Skeletal muscle cell (primary cell): ENCODE data around the gene C6orf58.

Source experiments
- DNase-seq: peaks from one replicate; pipeline ENCODE4 v3.0.0-alpha.2; 2010; ENCODE audit warnings: low read depth
- H3K4me3 ChIP-seq: 2 replicates; pipeline ENCODE4 v1.5.1; 2011; ENCODE audit warnings: low read depth, mild to moderate bottlenecking, control low read depth, low read length, moderate library complexity

The C6orf58 gene

DNA sequence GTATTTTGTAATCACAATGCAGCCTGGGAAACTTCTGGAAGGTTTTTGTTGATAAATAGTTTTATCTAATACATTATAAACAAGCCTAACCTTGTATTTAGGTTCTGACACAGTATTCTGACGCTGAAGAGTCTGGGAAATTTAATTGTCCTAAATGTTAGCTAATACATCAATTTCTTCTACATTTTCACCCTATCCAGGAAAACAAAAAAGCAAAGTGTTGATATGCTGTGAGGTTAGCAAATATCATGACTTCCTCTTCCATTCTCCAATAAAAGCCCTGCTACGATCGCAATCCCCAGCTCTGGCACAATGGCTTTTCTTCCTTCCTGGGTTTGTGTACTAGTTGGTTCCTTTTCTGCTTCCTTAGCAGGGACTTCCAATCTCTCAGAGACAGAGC, at the start of gene C6orf58:
Gene C6orf58 (plus strand): TSS at position 301 of the 400 bp plus-strand sequence. CDS start 12 bp downstream, at position 313.
- no peak for DNase-seq
- no peak within 1 kb of the TSS for H3K4me3 ChIP-seq

DNA sequence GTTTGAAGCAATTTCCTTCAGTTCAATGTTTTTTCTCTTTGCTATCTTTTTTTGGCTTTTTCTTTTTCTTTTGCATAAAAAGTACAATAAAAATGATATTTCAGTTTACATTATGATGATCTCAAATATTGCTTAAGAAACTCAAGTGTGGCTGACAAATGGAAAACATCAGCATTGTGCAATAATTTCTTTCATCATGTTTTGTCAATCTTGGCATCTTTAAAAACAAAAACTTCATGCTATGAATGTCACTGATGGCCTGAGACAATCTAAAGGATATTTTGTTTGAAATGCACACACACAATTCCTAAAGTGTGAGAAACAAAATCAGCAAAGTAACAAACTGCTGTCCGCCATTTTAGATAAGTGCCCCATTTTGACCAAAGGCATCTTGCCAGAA, 44.0 kb upstream of the C6orf58 start:
- DNase-seq: no peak
- no peak overlapping the region for H3K4me3 ChIP-seq

DNA sequence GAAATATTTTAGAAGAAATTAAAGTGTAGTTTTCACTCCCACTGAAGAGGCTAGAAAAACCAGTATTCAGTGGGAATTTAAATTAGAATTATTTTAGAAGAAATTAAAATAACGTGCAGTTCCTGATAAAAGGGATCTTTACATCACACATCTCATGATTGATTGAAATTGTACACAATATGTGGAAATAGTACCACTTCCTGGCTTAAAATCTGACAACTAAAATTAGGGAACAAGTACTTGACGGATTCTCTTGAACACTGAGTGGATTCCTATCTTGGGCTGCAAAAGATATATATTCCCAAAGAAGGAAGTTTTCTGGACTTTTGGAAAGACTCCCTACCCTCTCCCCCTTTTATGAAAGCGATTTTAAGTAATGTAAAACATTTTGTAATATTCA, 43.2 kb upstream of the C6orf58 start:
- DNase-seq: no peak
- no peak overlapping the region for H3K4me3 ChIP-seq

DNA sequence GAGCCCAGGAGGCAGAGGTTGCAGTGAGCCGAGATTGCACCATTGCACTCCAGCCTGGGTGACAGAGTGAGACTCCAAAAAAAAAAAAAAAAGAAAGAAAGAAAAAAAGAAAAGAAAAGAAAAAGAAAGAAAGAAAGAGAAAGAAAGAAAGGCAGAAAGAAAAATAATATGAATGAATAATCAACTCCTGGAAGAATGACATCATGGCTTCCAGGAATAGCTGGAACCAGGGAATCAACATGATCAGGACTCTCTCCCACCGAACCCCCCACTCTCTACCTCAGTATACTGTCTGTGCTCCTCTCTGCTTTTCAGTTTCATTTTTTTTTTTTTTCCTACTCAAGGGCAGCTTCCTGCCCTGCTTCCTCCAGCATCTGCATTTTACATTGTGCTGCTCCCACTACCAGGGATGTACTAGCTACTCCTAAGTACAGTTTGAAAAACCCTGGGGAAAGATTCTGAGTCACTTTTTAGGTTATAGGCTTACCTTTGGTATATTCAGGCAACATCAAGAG, 38.2 kb upstream of the C6orf58 start:
- no peak for DNase-seq
- H3K4me3 ChIP-seq: no peak overlapping the region

GRCh38 chr6:127539272-127539671, 37.7 kb upstream of the C6orf58 start:
- no peak for DNase-seq
- H3K4me3 ChIP-seq: no peak overlapping the region

DNA sequence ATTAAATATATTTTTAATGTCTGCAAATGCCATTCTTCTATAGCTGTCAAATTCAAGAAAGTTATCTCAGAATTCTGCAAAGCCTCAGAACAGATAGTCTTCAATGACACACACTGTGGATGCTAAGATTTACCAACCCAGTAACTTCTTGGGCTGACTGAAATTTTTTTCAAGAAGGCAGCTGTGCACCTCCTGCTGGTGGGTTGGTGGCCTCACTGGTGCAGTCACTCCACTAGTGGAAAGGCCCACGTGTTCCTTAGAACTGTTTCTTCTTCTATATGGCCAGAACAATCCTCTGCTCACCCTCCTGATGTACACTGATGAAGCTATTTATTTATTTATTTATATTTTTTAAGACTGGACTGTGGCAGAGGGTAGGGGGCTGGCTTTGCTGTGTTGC, 29.8 kb upstream of the C6orf58 start:
- no peak for DNase-seq
- H3K4me3 ChIP-seq: no peak overlapping the region

DNA sequence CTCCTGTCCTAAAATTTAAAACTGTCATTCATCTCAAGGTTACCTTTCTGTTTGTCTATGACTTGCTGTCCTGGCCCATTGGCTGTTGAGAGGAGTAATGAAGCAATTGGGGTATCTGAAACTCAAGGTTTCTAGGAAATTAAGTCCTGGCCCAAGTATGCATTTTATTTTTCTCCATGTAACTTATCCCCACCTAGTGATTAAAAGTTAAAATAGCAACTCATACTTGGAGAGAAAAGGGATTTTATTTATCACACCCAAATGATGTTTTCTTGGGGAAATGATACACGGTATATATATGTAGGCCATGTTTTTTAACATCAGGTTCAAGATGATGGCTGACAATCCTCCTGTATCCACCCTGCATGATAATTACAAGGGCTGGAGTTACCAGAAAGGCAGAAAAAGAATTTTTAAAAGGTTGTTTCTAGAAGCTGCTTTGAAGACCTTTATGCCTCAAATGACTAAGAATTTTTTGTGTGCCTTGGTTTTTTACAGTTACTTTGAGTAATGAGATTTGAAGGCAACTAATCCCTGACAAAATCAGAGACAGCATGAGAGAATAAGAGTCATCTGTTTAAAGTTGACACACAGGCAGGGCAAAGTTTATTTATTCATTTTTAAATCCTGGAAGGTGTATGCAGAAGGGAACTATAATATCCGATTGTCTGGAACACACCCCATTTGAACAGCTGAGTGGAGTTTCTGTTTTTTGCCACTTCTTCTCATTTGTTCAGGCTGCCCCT, 28.9 kb upstream of the C6orf58 start:
- H3K4me3 ChIP-seq: no peak overlapping the region
- no peak for DNase-seq

GRCh38 chr6:127550403-127550802, 26.6 kb upstream of the C6orf58 start:
- H3K4me3 ChIP-seq: no peak overlapping the region
- DNase-seq: peak; percentile 52

- no peak overlapping the region for H3K4me3 ChIP-seq
- no peak for DNase-seq
These were observed 22.5 kb upstream of the C6orf58 start for GRCh38 chr6:127554435-127555006.

DNA sequence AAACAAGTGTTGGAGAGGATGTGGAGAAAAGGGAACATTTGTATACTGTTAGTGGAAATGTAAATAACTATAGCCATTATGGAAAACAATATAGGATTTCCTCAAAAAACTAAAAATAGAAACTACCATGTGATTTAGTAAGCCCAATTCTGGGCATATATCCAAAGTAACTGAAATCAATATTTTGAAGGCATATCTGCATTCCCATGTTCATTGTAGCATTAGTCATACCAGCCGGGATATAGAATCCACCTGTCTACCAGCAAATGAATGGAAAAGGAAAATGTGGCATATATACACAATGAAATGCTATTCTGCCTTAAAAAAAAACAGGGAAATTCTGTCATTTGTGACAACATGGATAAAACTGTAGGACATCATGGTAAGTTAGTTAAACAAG, 15.3 kb upstream of the C6orf58 start:
- DNase-seq: no peak
- no peak overlapping the region for H3K4me3 ChIP-seq

- no peak for DNase-seq
- no peak overlapping the region for H3K4me3 ChIP-seq
These were observed 12.2 kb upstream of the C6orf58 start for GRCh38 chr6:127564761-127565160.

GRCh38 chr6:127566119-127566518, 10.9 kb upstream of the C6orf58 start:
- DNase-seq: no peak
- no peak overlapping the region for H3K4me3 ChIP-seq

GRCh38 chr6:127566651-127567050, 10.3 kb upstream of the C6orf58 start:
- no peak for DNase-seq
- no peak overlapping the region for H3K4me3 ChIP-seq

- H3K4me3 ChIP-seq: no peak overlapping the region
- no peak for DNase-seq
These were observed 9.5 kb upstream of the C6orf58 start for GRCh38 chr6:127567476-127567875.

GRCh38 chr6:127570739-127571389, 6.1 kb upstream of the C6orf58 start:
- H3K4me3 ChIP-seq: no peak overlapping the region
- DNase-seq: no peak

- H3K4me3 ChIP-seq: no peak overlapping the region
- no peak for DNase-seq
These were observed 1.9 kb downstream of the C6orf58 start for GRCh38 chr6:127578900-127579299.

DNA sequence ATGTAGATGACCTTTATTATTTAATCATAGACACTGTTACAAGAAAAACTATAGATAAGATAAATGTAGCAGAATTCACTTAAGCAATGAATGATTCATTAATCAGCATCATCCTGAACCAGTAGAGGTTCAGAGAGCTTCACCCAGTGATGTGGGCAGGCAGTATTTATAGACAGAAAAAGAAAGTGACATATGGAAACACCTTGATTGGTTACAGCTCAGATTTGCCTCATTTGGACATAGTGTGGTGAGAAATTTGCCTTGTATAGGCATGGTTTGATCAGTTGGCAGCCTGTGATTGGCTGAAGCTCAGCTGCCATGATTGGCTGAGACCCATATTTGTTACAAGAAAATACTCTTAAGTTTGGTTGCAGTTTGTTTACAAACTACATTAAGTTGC, 4.6 kb downstream of the C6orf58 start:
- no peak for DNase-seq
- H3K4me3 ChIP-seq: no peak overlapping the region

DNA sequence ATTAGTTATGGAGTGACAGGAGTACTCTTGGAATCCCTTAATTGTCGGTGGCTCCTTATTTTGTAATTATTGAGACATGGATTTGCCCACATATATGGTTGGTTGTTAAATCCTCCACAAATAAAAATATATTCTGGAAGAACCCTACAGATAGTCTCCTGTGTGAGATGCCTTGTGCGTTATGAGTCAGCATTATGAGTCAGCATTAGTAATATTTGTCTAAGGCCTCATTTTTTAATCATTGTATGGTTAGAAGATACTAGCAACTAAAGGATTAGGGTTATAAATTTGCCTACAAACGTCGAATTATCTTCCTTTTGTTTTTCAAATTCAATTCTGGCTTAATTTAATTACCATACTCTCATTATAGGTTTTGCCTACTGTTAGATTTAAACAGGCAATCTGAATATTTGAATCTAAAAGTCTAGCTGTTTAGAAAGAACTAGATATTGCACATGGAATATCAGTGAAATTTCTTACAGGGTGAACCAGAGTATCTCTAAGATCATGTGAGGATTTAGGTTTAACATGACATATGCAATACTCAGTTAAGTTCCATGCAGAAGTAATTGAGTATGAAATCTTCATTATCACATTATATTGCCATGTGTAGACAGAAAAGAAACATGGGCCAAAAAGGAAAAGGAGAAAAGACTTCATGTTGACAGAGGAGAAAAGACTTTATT, 5.9 kb downstream of the C6orf58 start:
- DNase-seq: peak; percentile 39
- no peak overlapping the region for H3K4me3 ChIP-seq

DNA sequence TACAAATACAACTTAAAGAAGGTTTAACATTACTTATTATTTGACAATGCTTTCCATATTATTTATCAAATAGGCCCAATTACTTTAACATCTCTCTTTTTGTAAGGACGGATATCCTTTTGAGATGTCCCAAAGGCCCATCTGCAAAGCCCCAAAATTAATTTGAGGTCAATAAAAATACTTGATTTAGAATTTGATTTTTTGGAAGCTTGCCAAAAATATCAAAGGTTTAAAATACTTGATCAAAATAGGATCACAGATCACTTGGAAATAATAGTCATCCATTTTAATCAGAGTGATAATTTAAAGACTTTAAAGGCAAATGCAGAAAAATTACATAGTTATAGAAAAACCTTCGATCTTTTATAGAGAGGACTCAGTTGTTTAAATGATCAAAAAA, 8.1 kb downstream of the C6orf58 start:
- no peak for DNase-seq
- no peak overlapping the region for H3K4me3 ChIP-seq

DNA sequence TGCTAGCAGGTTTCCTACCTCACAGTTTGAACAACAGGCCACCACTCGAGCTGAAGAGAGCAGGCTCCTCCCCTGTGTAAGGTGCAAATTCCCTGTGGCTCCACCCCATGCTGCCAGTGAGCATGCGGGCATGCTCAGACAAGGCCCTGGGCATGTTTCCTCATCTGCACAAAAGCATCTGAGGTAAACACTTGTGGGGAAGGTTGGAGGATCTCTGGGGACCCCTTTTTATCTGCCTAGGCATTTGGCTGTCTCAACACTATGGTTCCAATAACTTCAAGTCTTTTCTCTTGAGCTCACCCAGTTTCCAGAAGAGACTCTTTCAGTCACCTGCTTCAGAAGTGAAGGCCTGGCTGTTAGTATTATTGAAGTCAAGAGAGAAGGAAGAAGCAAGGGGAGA, 9.4 kb downstream of the C6orf58 start:
- H3K4me3 ChIP-seq: no peak overlapping the region
- DNase-seq: no peak
